HCT116 (cell line): ENCODE results near the gene DOHH. TPM values are rescaled to one million over a fixed set of nuclear protein-coding genes. Genes with fewer than 3 reads are reported as not detected.

Experiments used
- ATAC-seq: fragments of 200-7000 bp; cut with Tn5 transposase; 2 replicates; pipeline ENCODE4 v1.9.1; 2020; ENCODE audit warnings: mild to moderate bottlenecking, moderate library complexity
- BruUV-seq: library from RNA; stranded (reverse); fragments of 400-500 nt; replicated peaks from 2 replicates; lab custom pipeline; 2021; lab: Mats Ljungman, UMichigan
- CTCF ChIA-PET: fragments of 300-600 bp; sonication (Branson Sonifier 250); formaldehyde crosslinking; loops from one replicate; lab custom pipeline; 2021; ENCODE audit warnings: antibody characterized with exemption; lab: Charles Lee
- POLR2A ChIA-PET: fragments of 300-600, 350-600 bp; sonication (Branson Sonifier 250); formaldehyde crosslinking; loops from one replicate; lab custom pipeline; 2021; ENCODE audit warnings: antibody characterized with exemption; lab: Charles Lee
- RAD21 ChIA-PET, 2 experiments: fragments of 300-600 bp; sonication (Branson Sonifier 250); formaldehyde crosslinking; loops; one replicate each; lab custom pipeline; 2023; ENCODE audit warnings: low total read pairs in 2 of 2; ENCODE audit not compliant: uncharacterized antibody in 2 of 2, unreplicated experiment in 2 of 2, low non-redundant PET in 1 of 2; lab: Charles Lee
- DNase-seq: peaks from one replicate; pipeline ENCODE4 v3.0.0-alpha.2; 2010; ENCODE audit warnings: low read depth, low spot score
- H2AFZ ChIP-seq: fragments of 200-600 bp; shearing (Covaris generic), sonication (generic); 2 replicates; pipeline ENCODE4 v1.6.1; 2017; ENCODE audit warnings: low read depth, mixed run types, mixed read lengths, antibody characterized with exemption, low read length; ENCODE audit not compliant: poor library complexity, severe bottlenecking
- H3K27ac ChIP-seq: 2 replicates; pipeline ENCODE4 v1.5.1; 2012; ENCODE audit warnings: low read depth, low read length
- H3K27me3 ChIP-seq: fragments of 200-600 bp; sonication (generic); 2 replicates; pipeline ENCODE4 v1.6.1; 2016; ENCODE audit warnings: mixed run types, low read length, mixed read lengths; ENCODE audit not compliant: insufficient read depth
- H3K36me3 ChIP-seq, 2 experiments: fragments of 200-500 bp in 1 of 2; fragments of 200-600 bp in 1 of 2; sonication (Bioruptor generic) in 1 of 2; sonication (generic) in 1 of 2; 2 replicates each; pipeline versions ENCODE4 v1.5.1 to v1.6.1; 2014 to 2016; ENCODE audit warnings: low read length in 2 of 2, inconsistent platforms in 1 of 2, mixed read lengths in 1 of 2, mixed run types in 1 of 2; ENCODE audit not compliant: insufficient read depth in 2 of 2, control insufficient read depth in 1 of 2
- H3K4me1 ChIP-seq, 2 experiments: fragments of 200-600 bp in 1 of 2; sonication (generic) in 1 of 2; 2 replicates each; pipeline versions ENCODE4 v1.5.1 to v1.6.1; 2012 to 2017; ENCODE audit warnings: low read length in 2 of 2, inconsistent platforms in 1 of 2, mild to moderate bottlenecking in 1 of 2, mixed read lengths in 1 of 2, mixed run types in 1 of 2, moderate library complexity in 1 of 2; ENCODE audit not compliant: insufficient read depth in 2 of 2, control insufficient read depth in 1 of 2
- H3K4me2 ChIP-seq: fragments of 200-600 bp; sonication (generic); 2 replicates; pipeline ENCODE4 v1.6.1; 2017; ENCODE audit warnings: mixed run types, low read length, mixed read lengths
- H3K4me3 ChIP-seq, 2 experiments: fragments of 200-600 bp in 1 of 2; sonication (generic) in 1 of 2; replicated peaks in 1 of 2; 2 replicates each; pipeline ENCODE4 v1.5.1; 2011 to 2016; ENCODE audit warnings: low read length in 2 of 2, control low read depth in 1 of 2, low read depth in 1 of 2, mild to moderate bottlenecking in 1 of 2, mixed read lengths in 1 of 2, mixed run types in 1 of 2
- H3K79me2 ChIP-seq: fragments of 200-600 bp; sonication (generic); 2 replicates; pipeline ENCODE4 v1.6.1; 2017; ENCODE audit warnings: mild to moderate bottlenecking, mixed run types, low read length, moderate library complexity, mixed read lengths; ENCODE audit not compliant: insufficient read depth
- H3K9ac ChIP-seq: fragments of 200-600 bp; sonication (generic); 2 replicates; pipeline ENCODE4 v1.6.1; 2016; ENCODE audit warnings: low read length, mixed read lengths
- H3K9me2 ChIP-seq: fragments of 200-600 bp; sonication (generic), shearing (Covaris generic); 2 replicates; pipeline ENCODE4 v1.6.1; 2017; ENCODE audit warnings: mixed run types, mild to moderate bottlenecking, moderate library complexity; ENCODE audit not compliant: insufficient read depth
- H3K9me3 ChIP-seq, 2 experiments: fragments of 200-500 bp in 1 of 2; fragments of 200-600 bp in 1 of 2; sonication (Bioruptor generic) in 1 of 2; sonication (generic) in 1 of 2; 2 replicates each; pipeline ENCODE4 v1.6.1; 2014 to 2017; ENCODE audit warnings: low read length in 2 of 2, mixed read lengths in 2 of 2, inconsistent platforms in 1 of 2, low read depth in 1 of 2, mild to moderate bottlenecking in 1 of 2, mixed run types in 1 of 2, moderate library complexity in 1 of 2; ENCODE audit not compliant: control insufficient read depth in 1 of 2, insufficient read depth in 1 of 2
- H4K20me1 ChIP-seq: fragments of 200-600 bp; sonication (generic), shearing (Covaris generic); 2 replicates; pipeline ENCODE4 v1.6.1; 2017; ENCODE audit warnings: mixed run types, mild to moderate bottlenecking, moderate library complexity; ENCODE audit not compliant: insufficient read depth
- CBX3 ChIP-seq: IDR thresholded peaks from 2 replicates; pipeline ENCODE4 v1.6.1; 2012; ENCODE audit warnings: low read depth
- EGR1 ChIP-seq: IDR thresholded peaks from 2 replicates; pipeline ENCODE4 v1.6.1; 2012; ENCODE audit warnings: low read depth
- ELF1 ChIP-seq: IDR thresholded peaks from 2 replicates; pipeline ENCODE4 v1.6.1; 2012; ENCODE audit warnings: low read depth, borderline replicate concordance
- POLR2AphosphoS5 ChIP-seq: IDR thresholded peaks from 2 replicates; pipeline ENCODE4 v1.6.1; 2011; ENCODE audit warnings: mild to moderate bottlenecking, low read depth, low read length, moderate library complexity
- RAD21 ChIP-seq: IDR thresholded peaks from 2 replicates; pipeline ENCODE4 v1.6.1; 2012; ENCODE audit warnings: low read depth, mild to moderate bottlenecking
- TCF7L2 ChIP-seq: IDR thresholded peaks from 2 replicates; pipeline ENCODE4 v1.7.0; 2011; ENCODE audit warnings: borderline replicate concordance, inconsistent platforms; ENCODE audit not compliant: insufficient read depth, insufficient read length; ENCODE audit errors: extremely low read depth
- YY1 ChIP-seq: IDR thresholded peaks from 2 replicates; pipeline ENCODE4 v1.6.1; 2011; ENCODE audit warnings: low read length, low read depth, moderate library complexity, mild to moderate bottlenecking; ENCODE audit not compliant: insufficient replicate concordance; ENCODE audit errors: extremely low read depth
- ZFX ChIP-seq: fragments of 450-650 bp; IDR thresholded peaks from 2 replicates; pipeline ENCODE4 v1.6.1; 2017
- intact Hi-C: fragments of 100-400 bp; cut with micrococcal nuclease; formaldehyde crosslinking; loops from 2 replicates; pipeline ENCODE4 v1.10.0; 2022
- total RNA-seq: library from RNA; stranded (reverse); gene quantifications from one replicate; pipeline ENCODE4 v1.2.1, GENCODE V29; 2021; ENCODE audit not compliant: unreplicated experiment
- TF ChIP-seq, protein P1 (sequence below): IDR thresholded peaks from 2 replicates; pipeline ENCODE4 v1.6.1; 2012
- TF ChIP-seq, protein P2 (sequence below): IDR thresholded peaks from 2 replicates; pipeline ENCODE4 v1.6.1; 2012; ENCODE audit warnings: low read depth
- TF ChIP-seq, protein P3 (sequence below): IDR thresholded peaks from 2 replicates; pipeline ENCODE4 v1.6.1; 2012

DOHH gene
- total RNA-seq, 1 experiment from 2014 or later = 20.9 TPM

DNA sequence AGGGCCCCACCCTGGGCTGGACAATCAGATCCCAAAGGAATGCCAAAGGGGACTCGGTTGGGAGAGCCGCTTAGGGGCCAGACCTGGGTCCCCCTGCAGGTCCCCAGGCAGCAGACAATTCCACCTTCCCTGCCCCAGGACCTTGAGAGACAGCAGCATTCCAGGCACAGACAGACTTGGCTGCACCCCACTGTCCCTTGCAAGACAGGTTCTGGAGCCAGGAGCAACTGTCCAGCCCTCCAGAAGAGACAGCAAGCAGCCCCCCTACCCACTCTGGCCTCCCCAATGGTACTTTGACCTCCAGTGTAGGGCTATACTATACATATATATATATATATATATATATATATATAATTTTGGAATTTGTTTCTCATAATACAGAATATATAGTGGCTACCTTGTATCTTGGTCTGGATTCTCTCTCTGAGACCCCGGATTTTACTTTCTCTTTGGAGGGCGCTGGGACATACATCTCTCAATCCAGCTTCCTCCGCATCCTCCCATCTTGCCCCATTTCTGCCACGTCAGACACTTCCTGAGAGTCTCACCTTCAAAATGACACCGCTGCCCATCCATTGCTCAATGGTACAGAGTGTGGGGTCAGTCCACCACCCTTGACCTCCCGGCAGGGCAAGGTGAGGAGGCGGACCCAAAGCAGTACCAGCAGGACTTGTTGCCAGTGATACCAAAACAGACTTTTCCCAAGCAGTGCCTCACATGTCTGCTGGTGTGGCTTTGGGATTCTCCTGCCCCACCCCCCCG is 32.9 kb downstream of the DOHH start:
- Histone ChIP-seq H3K4me2 (no peak overlapping the region), H3K4me1 (no peaks in the 10 kb centered on the region), H3K79me2 (no peaks in the 10 kb centered on the region), H3K4me3 (no peak overlapping the region), H3K36me3 (peaks cover 3 to 5% of the 10 kb centered on the region in 2 experiments; a peak in 2 of 4 replicates), H3K9ac (no peak overlapping the region), H3K27ac (no peak overlapping the region), H2AFZ (no peak overlapping the region), H4K20me1 (no peaks in the 10 kb centered on the region), H3K27me3 (no peaks in the 10 kb centered on the region), H3K9me3 (no peaks in the 10 kb centered on the region; a peak in 1 of 4 replicates), H3K9me2 (no peaks in the 10 kb centered on the region)
- RAD21 ChIA-PET = no interaction called here
- DNase-seq (no peak), ATAC-seq (no peak)
- no TSS peak for BruUV-seq
- CTCF ChIA-PET = no interaction called here
- POLR2A ChIA-PET = no interaction called here
- TF ChIP-seq RAD21 (no peak), CBX3 (peak; percentile 43; the same call in 1 of the 2 replicates)
- intact Hi-C loops = no loop called here

DNA sequence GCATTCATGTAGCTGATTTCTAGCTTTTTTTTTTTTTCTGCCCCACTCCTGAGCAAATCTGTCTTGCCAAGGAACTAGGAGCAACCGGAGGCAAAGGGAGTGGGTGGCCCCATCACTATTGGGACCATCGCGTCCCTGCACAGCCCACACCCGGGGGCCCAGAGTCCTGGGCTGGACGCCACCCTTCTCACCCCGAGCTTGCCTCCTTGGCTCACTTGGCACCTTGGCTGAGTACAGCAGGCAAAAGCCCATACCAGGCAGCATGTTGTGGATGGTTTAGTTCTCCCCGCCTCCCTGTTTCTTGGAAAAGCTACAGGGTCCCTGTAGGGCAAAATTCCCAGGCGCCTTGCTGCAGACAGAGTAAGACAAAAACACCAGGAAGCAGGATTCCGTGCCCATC is 33.8 kb downstream of the DOHH start:
- Histone ChIP-seq H3K9ac (no peak overlapping the region), H3K27ac (no peak overlapping the region), H3K79me2 (no peaks in the 10 kb centered on the region), H3K9me2 (no peaks in the 10 kb centered on the region), H3K4me1 (no peaks in the 10 kb centered on the region), H3K4me3 (no peak overlapping the region), H2AFZ (no peak overlapping the region), H3K4me2 (no peak overlapping the region), H4K20me1 (no peaks in the 10 kb centered on the region), H3K36me3 (peaks cover 6 to 8% of the 10 kb centered on the region in 2 experiments; a peak in 2 of 4 replicates), H3K27me3 (no peaks in the 10 kb centered on the region), H3K9me3 (no peaks in the 10 kb centered on the region; a peak in 1 of 4 replicates)
- CTCF ChIA-PET = no interaction called here
- no TSS peak for BruUV-seq
- DNase-seq (no peak), ATAC-seq (no peak)
- POLR2A ChIA-PET = no interaction called here
- RAD21 ChIA-PET = no interaction called here
- intact Hi-C loops = no loop called here
- TF ChIP-seq, protein P1, sequence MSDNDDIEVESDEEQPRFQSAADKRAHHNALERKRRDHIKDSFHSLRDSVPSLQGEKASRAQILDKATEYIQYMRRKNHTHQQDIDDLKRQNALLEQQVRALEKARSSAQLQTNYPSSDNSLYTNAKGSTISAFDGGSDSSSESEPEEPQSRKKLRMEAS = no peak
- TF ChIP-seq TCF7L2 (no peak), YY1 (no peak), CBX3 (no peak), EGR1 (no peak), ZFX (no peak), RAD21 (no peak), ELF1 (no peak), POLR2AphosphoS5 (no peak)
- TF ChIP-seq, protein P2, sequence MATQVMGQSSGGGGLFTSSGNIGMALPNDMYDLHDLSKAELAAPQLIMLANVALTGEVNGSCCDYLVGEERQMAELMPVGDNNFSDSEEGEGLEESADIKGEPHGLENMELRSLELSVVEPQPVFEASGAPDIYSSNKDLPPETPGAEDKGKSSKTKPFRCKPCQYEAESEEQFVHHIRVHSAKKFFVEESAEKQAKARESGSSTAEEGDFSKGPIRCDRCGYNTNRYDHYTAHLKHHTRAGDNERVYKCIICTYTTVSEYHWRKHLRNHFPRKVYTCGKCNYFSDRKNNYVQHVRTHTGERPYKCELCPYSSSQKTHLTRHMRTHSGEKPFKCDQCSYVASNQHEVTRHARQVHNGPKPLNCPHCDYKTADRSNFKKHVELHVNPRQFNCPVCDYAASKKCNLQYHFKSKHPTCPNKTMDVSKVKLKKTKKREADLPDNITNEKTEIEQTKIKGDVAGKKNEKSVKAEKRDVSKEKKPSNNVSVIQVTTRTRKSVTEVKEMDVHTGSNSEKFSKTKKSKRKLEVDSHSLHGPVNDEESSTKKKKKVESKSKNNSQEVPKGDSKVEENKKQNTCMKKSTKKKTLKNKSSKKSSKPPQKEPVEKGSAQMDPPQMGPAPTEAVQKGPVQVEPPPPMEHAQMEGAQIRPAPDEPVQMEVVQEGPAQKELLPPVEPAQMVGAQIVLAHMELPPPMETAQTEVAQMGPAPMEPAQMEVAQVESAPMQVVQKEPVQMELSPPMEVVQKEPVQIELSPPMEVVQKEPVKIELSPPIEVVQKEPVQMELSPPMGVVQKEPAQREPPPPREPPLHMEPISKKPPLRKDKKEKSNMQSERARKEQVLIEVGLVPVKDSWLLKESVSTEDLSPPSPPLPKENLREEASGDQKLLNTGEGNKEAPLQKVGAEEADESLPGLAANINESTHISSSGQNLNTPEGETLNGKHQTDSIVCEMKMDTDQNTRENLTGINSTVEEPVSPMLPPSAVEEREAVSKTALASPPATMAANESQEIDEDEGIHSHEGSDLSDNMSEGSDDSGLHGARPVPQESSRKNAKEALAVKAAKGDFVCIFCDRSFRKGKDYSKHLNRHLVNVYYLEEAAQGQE = no peak
- TF ChIP-seq, protein P3, sequence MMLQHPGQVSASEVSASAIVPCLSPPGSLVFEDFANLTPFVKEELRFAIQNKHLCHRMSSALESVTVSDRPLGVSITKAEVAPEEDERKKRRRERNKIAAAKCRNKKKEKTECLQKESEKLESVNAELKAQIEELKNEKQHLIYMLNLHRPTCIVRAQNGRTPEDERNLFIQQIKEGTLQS = no peak
